Pancreas (tissue), 10 donors: ENCODE measurements around the gene CD200. TPM values are rescaled to one million over a fixed set of nuclear protein-coding genes. Genes with fewer than 3 reads are reported as not detected.

ENCODE experiments used
- ATAC-seq, 4 donors: fragments of 200-7000 bp; cut with Tn5 transposase; one replicate each; pipeline versions ENCODE4 v1.8.0 to v1.9.1; 2020; ENCODE audit warnings: mild to moderate bottlenecking in 4 of 4, moderate library complexity in 4 of 4
- DNase-seq, 6 donors: peaks; one replicate each; pipeline ENCODE4 v3.0.0-alpha.2; 2020
- FAIRE-seq: peaks from 2 replicates; lab custom pipeline; 2012; peaks lifted over from hg19 to GRCh38; lab: Jason Lieb, UNC
- H3K27ac ChIP-seq, 4 donors: fragments of 200-600 bp; sonication (generic); 1 replicate in 3 of 4; 2 replicates in 1 of 4; pipeline versions ENCODE4 v1.5.0 to v1.8.0; 2020
- H3K27me3 ChIP-seq, 4 donors: fragments of 200-600 bp; one replicate each; pipeline ENCODE4 v1.8.0; 2021
- H3K36me3 ChIP-seq, 3 donors: fragments of 200-600 bp; sonication (generic) in 1 of 3; one replicate each; pipeline versions ENCODE4 v1.5.0 to v1.8.0; 2020 to 2021
- H3K4me1 ChIP-seq, 3 donors: fragments of 200-600 bp; one replicate each; pipeline ENCODE4 v1.8.0; 2021
- H3K4me3 ChIP-seq, 4 donors: fragments of 200-600 bp; sonication (generic) in 2 of 4; one replicate each; pipeline versions ENCODE4 v1.5.0 to v1.8.0; 2020 to 2021
- H3K9me3 ChIP-seq, 4 donors: fragments of 200-600 bp; one replicate each; pipeline ENCODE4 v1.8.0; 2021
- WGBS, 2 donors: extraction: QIAGEN DNeasy Blood & Tissue Kit; methylation state at CpG; one replicate each; pipeline ENCODE4 v1.1.7; 2013; 5-methylcytosine and 5-hydroxymethylcytosine counted together
- intact Hi-C, 3 donors: fragments of 100-400 bp; cut with DNase I; formaldehyde crosslinking; loops; one replicate each; pipeline versions ENCODE4 v1.11.1 to v1.14.2; 2022
- polyA plus RNA-seq, 2 donors: library from polyadenylated mRNA; stranded (reverse); fragments of 200-250 nt; gene quantifications; one replicate each; pipeline ENCODE4 v1.2.3, GENCODE V29; 2013
- total RNA-seq, 6 donors: library from RNA; stranded (reverse); fragmentation: NEBNext Ultra II Directional in 4 of 6; extraction: Animal tissue kit (Norgen Biotek cat#: 25700) in 4 of 6; gene quantifications; one replicate each; pipeline versions ENCODE4 v1.2.1 to v1.2.4, GENCODE V29; 2021 to 2023
- TF ChIP-seq, protein P1 (sequence below), 4 donors: fragments of 200-600 bp; sonication (generic) in 3 of 4; IDR thresholded peaks; one replicate each; pipeline versions ENCODE4 v1.5.0 to v1.8.0; 2021; ENCODE audit warnings: antibody characterized with exemption in 4 of 4
- donor health status: healthy with polysubstance abuse.
- donor health status: DM: no; HTN: no; CAD: no; lungs with moderate emphysema.
- donor health status: DM: no; HTN: no; CAD: no.
- donor health status: control.
- donor health status: control.
- donor health status: Bipolar disorder and iron deficiency.
- donor health status: DM: yes; HTN: yes; CAD: no.
- donor health status: DM: no; HTN: no; CAD: no.
- donor health status: DM: no; HTN: no; CAD: no.
- donor health status: DM: yes; HTN: yes; CAD: no.

Gene CD200
- total RNA-seq (1 to 10 TPM; 1.1 to 4.8 (median 2.5) TPM), polyA plus RNA-seq (10 to 100 TPM in 1 of 2 donors, 1 to 10 TPM in 1; 3.4 to 22.2 TPM)

DNA sequence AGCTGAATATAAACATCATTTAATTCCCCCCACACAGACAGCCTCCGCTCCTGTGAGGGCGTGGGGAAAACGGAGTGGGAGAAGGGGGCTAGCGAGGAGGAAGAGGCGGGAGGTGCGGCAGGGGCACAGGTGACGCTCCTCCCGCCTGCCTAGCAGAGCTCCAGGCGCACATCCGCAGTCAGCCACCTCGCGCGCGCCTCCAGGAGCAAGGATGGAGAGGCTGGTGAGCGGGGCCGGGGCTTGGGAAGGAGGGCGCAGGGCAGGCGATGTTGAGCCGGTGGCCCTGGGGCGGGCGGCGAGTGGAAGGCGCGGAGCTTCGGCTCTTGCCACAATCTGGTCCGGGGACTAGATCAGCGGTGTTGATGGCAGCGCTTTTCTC is at the start of gene CD200:
CD200 (plus strand) TSS at position 155 of the 379 bp plus-strand sequence; CDS start at position 212, 57 bp downstream.
- H3K4me1 ChIP-seq: no peaks in the 10 kb centered on the region
- TF ChIP-seq, protein P1, sequence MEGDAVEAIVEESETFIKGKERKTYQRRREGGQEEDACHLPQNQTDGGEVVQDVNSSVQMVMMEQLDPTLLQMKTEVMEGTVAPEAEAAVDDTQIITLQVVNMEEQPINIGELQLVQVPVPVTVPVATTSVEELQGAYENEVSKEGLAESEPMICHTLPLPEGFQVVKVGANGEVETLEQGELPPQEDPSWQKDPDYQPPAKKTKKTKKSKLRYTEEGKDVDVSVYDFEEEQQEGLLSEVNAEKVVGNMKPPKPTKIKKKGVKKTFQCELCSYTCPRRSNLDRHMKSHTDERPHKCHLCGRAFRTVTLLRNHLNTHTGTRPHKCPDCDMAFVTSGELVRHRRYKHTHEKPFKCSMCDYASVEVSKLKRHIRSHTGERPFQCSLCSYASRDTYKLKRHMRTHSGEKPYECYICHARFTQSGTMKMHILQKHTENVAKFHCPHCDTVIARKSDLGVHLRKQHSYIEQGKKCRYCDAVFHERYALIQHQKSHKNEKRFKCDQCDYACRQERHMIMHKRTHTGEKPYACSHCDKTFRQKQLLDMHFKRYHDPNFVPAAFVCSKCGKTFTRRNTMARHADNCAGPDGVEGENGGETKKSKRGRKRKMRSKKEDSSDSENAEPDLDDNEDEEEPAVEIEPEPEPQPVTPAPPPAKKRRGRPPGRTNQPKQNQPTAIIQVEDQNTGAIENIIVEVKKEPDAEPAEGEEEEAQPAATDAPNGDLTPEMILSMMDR (IDR thresholded peaks at IDR 0.05): no peak
- peak in 3 of 4 donors; percentile 66 to 88 (median 88) for ATAC-seq
- no peaks in the 10 kb centered on the region for H3K36me3 ChIP-seq
- H3K4me3 ChIP-seq: peak within 1 kb of the TSS in 2 of 4 donors; percentile 26 to 40
- DNase-seq: peak in 4 of 6 donors; percentile 21 to 68 (median 50)
- no peaks in the 10 kb centered on the region for H3K9me3 ChIP-seq
- intact Hi-C loops: no loop called here
- peak within 1 kb of the TSS in 2 of 4 donors; percentile 28 to 55 for H3K27ac ChIP-seq
- no peak for FAIRE-seq
- H3K27me3 ChIP-seq: peaks cover 0 to 5% (median 0%) of the 10 kb centered on the region in 4 donors
- 19 to 33% methylated on average over 28 of the region's 28 CpGs for WGBS, 2 donors

DNA sequence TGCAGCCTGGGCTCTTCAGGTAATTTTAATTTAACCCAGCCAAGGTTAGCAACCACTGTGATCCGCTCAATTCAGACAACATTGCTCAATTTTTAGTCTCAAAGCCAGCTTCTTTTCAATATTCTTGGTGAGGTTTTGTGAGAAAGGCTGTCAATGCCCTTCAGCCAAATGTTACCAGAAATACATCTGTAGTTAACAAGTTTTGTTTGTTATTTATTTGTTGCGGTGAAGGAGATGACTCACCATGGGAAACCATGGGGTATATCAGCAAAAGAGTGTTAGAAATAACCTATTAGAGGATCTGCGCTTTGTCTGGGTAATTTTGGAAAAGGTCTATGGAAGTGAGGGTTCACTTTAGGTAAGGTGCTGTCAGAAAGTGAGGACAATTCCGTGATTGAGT is 43.9 kb upstream of the CD200 start:
- Histone ChIP-seq H3K4me1 (no peaks in the 10 kb centered on the region), H3K4me3 (no peak overlapping the region), H3K9me3 (no peaks in the 10 kb centered on the region), H3K27ac (no peak overlapping the region), H3K36me3 (no peaks in the 10 kb centered on the region), H3K27me3 (no peaks in the 10 kb centered on the region)
- no peak for DNase-seq
- TF ChIP-seq, protein P1 (IDR thresholded peaks at IDR 0.05): no peak
- WGBS, 2 donors: 85 to 87% methylated on average over 4 of the region's 4 CpGs
- FAIRE-seq: no peak
- intact Hi-C loops: loop anchor here in 1 of 3 donors (10.0 kb wide), 1 partner anchor 236 kb away; no protein-coding TSS in a partner anchor
- no peak for ATAC-seq

GRCh38 chr3:112293368-112294321 is 39.3 kb upstream of the CD200 start, which contains the start of gene SLC9C1:
Gene SLC9C1 (minus strand): TSS chr3:112294216. CDS start chr3:112286791, 7,425 bp downstream.
- FAIRE-seq: peak; percentile 23
- Histone ChIP-seq H3K36me3 (no peaks in the 10 kb centered on the region), H3K27me3 (no peaks in the 10 kb centered on the region), H3K9me3 (no peaks in the 10 kb centered on the region), H3K4me3 (peak within 1 kb of the TSS in 3 of 4 donors; percentile 8 to 29 (median 28)), H3K4me1 (no peaks in the 10 kb centered on the region), H3K27ac (peak within 1 kb of the TSS in 3 of 4 donors; percentile 16 to 67 (median 38))
- TF ChIP-seq, protein P1 (IDR thresholded peaks at IDR 0.05): peak in 3 of 4 donors; percentile 33 to 38 (median 36)
- DNase-seq: peak in 3 of 6 donors; percentile 25 to 47 (median 31)
- intact Hi-C loops: loop anchor here in 1 of 3 donors (10.0 kb wide), 1 partner anchor 231 kb away; no protein-coding TSS in a partner anchor
- 24 to 34% methylated on average over 15 of the region's 15 CpGs for WGBS, 2 donors
- ATAC-seq: peak; percentile 83 to 95 (median 94)

DNA sequence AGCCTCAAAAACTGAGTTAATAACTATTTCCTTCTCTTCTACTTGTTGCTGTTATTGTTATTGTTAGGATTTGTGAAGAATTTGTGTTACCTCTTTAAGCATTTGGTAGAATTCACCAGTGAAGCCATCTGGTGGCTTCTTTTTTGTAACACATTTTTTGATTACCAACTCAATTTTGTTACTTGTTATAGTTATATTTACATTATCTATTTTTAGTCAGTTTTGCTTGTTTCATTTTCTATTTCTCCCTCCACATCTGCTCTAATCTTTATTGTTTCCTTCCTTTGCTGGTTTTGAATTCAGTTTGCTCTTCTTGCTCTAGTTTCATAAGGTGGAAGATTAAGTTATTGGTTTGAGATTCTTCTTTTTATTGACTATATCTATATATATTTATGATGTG is 35.2 kb upstream of the CD200 start:
- H3K9me3 ChIP-seq: no peaks in the 10 kb centered on the region
- intact Hi-C loops: loop anchor here in 1 of 3 donors (10.0 kb wide), 1 partner anchor 227 kb away; no protein-coding TSS in a partner anchor
- DNase-seq: no peak
- ATAC-seq: no peak
- no peaks in the 10 kb centered on the region for H3K4me1 ChIP-seq
- H3K36me3 ChIP-seq: no peaks in the 10 kb centered on the region
- no peak overlapping the region for H3K4me3 ChIP-seq
- no peak for FAIRE-seq
- TF ChIP-seq, protein P1 (IDR thresholded peaks at IDR 0.05): no peak
- no peaks in the 10 kb centered on the region for H3K27me3 ChIP-seq
- H3K27ac ChIP-seq: no peak overlapping the region
